Natural killer cell (primary cell): ENCODE data around the gene PRKRA. TPM values are rescaled to one million over a fixed set of nuclear protein-coding genes. Genes with fewer than 3 reads are reported as not detected.

Source experiments
- ATAC-seq, 3 donors: fragments of 150-1000 bp in 2 of 3; fragments of 200-7000 bp in 1 of 3; cut with Tn5 transposase; 1 replicate in 1 of 3; 2 replicates in 2 of 3; pipeline ENCODE4 v1.10.0; 2021; ENCODE audit warnings: mild to moderate bottlenecking in 2 of 3, moderate library complexity in 2 of 3
- DNase-seq, 2 donors: peaks; one replicate each; pipeline versions ENCODE4 v3.0.0 to v3.0.0-alpha.2; 2013 to 2021; ENCODE audit warnings: mixed read lengths in 1 of 2
- H3K27ac ChIP-seq: one replicate; pipeline ENCODE4 v1.5.1; 2013; ENCODE audit warnings: mild to moderate bottlenecking, low read length
- H3K27me3 ChIP-seq: one replicate; pipeline ENCODE4 v1.6.1; 2013; ENCODE audit warnings: low read length; ENCODE audit not compliant: control insufficient read depth, insufficient read depth
- H3K36me3 ChIP-seq: one replicate; pipeline ENCODE4 v1.6.1; 2013; ENCODE audit warnings: low read length; ENCODE audit not compliant: control insufficient read depth, insufficient read depth
- H3K4me1 ChIP-seq: one replicate; pipeline ENCODE4 v1.6.1; 2013; ENCODE audit warnings: low read length; ENCODE audit not compliant: control insufficient read depth, insufficient read depth
- H3K4me3 ChIP-seq: one replicate; pipeline ENCODE4 v1.5.1; 2013; ENCODE audit warnings: low read length
- H3K9me3 ChIP-seq: one replicate; pipeline ENCODE4 v1.6.1; 2013; ENCODE audit warnings: low read length; ENCODE audit not compliant: control insufficient read depth, insufficient read depth
- H3K27ac Mint-ChIP-seq, 2 donors: one replicate each; pipeline ENCODE4 v1.8.0; 2022; ENCODE audit warnings: mild to moderate bottlenecking in 2 of 2, mixed read lengths in 2 of 2, moderate library complexity in 1 of 2
- H3K27me3 Mint-ChIP-seq, 2 donors: one replicate each; pipeline ENCODE4 v1.8.0; 2022; ENCODE audit warnings: low read depth in 2 of 2, mixed read lengths in 2 of 2
- H3K36me3 Mint-ChIP-seq: one replicate; pipeline ENCODE4 v1.8.0; 2022; ENCODE audit warnings: mixed read lengths
- H3K4me1 Mint-ChIP-seq, 2 donors: one replicate each; pipeline ENCODE4 v1.8.0; 2022; ENCODE audit warnings: mixed read lengths in 2 of 2
- H3K4me3 Mint-ChIP-seq: one replicate; pipeline ENCODE4 v1.8.0; 2022; ENCODE audit warnings: mild to moderate bottlenecking, moderate library complexity, mixed read lengths
- H3K9me3 Mint-ChIP-seq, 2 donors: one replicate each; pipeline ENCODE4 v1.8.0; 2022; ENCODE audit warnings: mixed read lengths in 2 of 2
- WGBS: methylation state at CpG from one replicate; pipeline ENCODE4 v1.1.7; 2013; ENCODE audit warnings: missing lambda C conversion rate; ENCODE audit not compliant: insufficient coverage; 5-methylcytosine and 5-hydroxymethylcytosine counted together
- intact Hi-C: fragments of 100-400 bp; cut with micrococcal nuclease; formaldehyde crosslinking; loops from one replicate; pipeline ENCODE4 v1.14.2; 2022
- total RNA-seq, 4 donors: library from RNA; stranded (reverse); fragments of 120-200 nt in 1 of 4; gene quantifications; one replicate each; pipeline versions ENCODE4 v1.2.3 to v1.2.4, GENCODE V29; 2013 to 2022
- TF ChIP-seq, protein P1 (sequence below): fragments of 200-600 bp; IDR thresholded peaks from one replicate; pipeline ENCODE4 v1.8.0; 2022; ENCODE audit warnings: antibody characterized with exemption

The PRKRA gene
- total RNA-seq, 3 donors from 2014 or later (not counting 1 experiment from before 2014, with no cell fraction given) = 42.1 to 48.3 (median 44.0) TPM

DNA sequence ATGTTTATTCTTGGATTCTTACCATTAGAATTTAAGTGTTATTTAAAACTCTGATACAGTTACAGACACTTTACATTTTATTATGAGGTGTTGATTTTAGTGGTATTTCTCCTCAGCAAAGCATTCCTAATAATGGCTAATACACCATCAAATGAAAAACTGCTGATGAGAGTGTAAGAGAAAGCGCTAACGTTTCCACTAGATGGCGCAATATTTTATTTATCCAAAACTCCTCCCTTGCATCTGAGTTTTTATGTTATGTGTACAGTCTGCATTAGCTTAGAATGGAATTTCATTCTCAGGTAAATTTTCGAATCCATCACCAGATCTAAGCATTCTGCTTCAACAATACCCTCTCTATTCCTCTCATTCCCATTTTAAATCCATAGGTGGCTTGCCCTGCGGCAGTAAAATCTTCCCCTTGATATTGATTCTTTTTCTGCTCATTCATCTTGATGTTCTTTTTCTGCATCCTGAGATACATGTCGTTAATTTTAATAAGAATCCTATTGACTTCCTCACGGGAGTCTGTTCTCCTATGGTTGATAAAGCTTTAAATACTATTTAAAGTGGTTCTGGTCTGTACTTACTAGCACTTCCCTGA lies 53.9 kb downstream of the PRKRA start:
- Histone ChIP-seq H3K36me3 (no peaks in the 10 kb centered on the region), H3K4me1 (no peaks in the 10 kb centered on the region), H3K4me3 (no peak overlapping the region), H3K27ac (no peak overlapping the region), H3K9me3 (no peaks in the 10 kb centered on the region), H3K27me3 (no peaks in the 10 kb centered on the region)
- H3K4me3 Mint-ChIP-seq = no peak overlapping the region
- H3K4me1 Mint-ChIP-seq = no peaks in the 10 kb centered on the region
- H3K27ac Mint-ChIP-seq = no peak overlapping the region
- intact Hi-C loops = loop anchor here (1.0 kb wide), 2 partner anchors 17 to 22 kb away; no protein-coding TSS in a partner anchor
- H3K36me3 Mint-ChIP-seq = no peaks in the 10 kb centered on the region
- WGBS = 50% methylated on average over 2 of the region's 7 CpGs
- H3K9me3 Mint-ChIP-seq = no peaks in the 10 kb centered on the region
- peaks cover 14 to 27% of the 10 kb centered on the region in 2 donors for H3K27me3 Mint-ChIP-seq
- DNase-seq (peak in 1 of 2 donors; percentile 72), ATAC-seq (peak in 2 of 3 donors; percentile 61 to 68)
- TF ChIP-seq, protein P1, sequence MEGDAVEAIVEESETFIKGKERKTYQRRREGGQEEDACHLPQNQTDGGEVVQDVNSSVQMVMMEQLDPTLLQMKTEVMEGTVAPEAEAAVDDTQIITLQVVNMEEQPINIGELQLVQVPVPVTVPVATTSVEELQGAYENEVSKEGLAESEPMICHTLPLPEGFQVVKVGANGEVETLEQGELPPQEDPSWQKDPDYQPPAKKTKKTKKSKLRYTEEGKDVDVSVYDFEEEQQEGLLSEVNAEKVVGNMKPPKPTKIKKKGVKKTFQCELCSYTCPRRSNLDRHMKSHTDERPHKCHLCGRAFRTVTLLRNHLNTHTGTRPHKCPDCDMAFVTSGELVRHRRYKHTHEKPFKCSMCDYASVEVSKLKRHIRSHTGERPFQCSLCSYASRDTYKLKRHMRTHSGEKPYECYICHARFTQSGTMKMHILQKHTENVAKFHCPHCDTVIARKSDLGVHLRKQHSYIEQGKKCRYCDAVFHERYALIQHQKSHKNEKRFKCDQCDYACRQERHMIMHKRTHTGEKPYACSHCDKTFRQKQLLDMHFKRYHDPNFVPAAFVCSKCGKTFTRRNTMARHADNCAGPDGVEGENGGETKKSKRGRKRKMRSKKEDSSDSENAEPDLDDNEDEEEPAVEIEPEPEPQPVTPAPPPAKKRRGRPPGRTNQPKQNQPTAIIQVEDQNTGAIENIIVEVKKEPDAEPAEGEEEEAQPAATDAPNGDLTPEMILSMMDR = peak; percentile 79

DNA sequence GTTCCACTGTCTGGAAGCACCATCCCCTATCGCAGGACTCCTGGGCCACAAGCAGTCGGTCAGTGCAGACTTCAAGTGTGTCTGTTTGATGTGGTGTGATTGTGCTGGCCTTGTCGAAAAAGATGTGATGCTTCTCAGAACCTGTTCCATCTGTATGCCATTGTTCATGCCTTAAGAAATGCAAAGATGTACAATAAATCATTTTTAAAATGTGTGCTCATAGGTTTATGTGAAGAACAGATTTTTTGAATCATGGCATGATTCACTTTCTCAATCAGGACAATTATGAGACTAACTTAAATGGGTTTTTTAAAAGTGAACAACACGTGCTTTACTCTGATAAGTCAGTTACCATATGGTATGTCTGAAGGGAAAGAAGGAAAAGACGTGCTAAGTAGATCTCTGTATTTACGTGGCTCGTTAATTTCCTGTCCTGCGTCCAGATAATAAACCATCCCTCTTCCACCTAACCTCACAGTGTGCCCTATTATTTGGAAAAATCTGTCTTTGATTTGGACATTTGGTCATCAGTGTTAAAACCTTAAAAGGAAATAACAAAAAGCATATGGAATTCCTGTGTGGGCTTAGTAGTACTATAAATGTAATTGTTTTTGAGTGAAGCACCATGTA lies 54.9 kb downstream of the PRKRA start:
- DNase-seq = no peak
- Mint-ChIP-seq H3K27me3 (peaks cover 14 to 22% of the 10 kb centered on the region in 2 donors), H3K9me3 (no peaks in the 10 kb centered on the region), H3K27ac (no peak overlapping the region), H3K36me3 (no peaks in the 10 kb centered on the region), H3K4me1 (no peaks in the 10 kb centered on the region), H3K4me3 (no peak overlapping the region)
- intact Hi-C loops = no loop called here
- Histone ChIP-seq H3K4me1 (no peaks in the 10 kb centered on the region), H3K27ac (no peak overlapping the region), H3K9me3 (no peaks in the 10 kb centered on the region), H3K4me3 (no peak overlapping the region), H3K36me3 (no peaks in the 10 kb centered on the region), H3K27me3 (no peaks in the 10 kb centered on the region)
- TF ChIP-seq, protein P1 = no peak
- 72% methylated on average over 4 of the region's 8 CpGs for WGBS
- no peak for ATAC-seq

DNA sequence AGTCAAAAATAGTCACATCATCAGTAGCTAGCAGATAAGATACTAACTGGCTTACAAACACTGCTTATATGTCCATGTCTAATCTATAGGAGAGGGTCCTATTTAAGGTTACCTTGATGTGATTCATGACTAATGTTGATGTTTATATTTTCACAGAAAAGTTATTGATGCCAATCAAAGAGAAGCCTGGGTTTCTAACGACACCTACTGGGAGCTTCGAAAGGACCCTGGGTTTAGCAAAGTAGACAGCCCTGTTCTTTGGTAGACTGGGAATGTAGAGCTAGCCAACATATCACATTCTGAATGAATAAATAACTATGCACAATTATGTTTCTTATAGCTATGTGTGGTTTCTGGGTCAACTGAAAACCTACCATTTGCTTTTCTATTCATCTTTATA lies 55.7 kb downstream of the PRKRA start:
- Histone ChIP-seq H3K9me3 (no peaks in the 10 kb centered on the region), H3K4me3 (no peak overlapping the region), H3K4me1 (no peaks in the 10 kb centered on the region), H3K36me3 (no peaks in the 10 kb centered on the region), H3K27ac (no peak overlapping the region), H3K27me3 (no peaks in the 10 kb centered on the region)
- whole genome bisulfite sequencing = 80% methylated on average over 2 of the region's 2 CpGs
- no peak overlapping the region for H3K4me3 Mint-ChIP-seq
- DNase-seq = no peak
- no peak overlapping the region for H3K27ac Mint-ChIP-seq
- intact Hi-C loops = no loop called here
- no peaks in the 10 kb centered on the region for H3K9me3 Mint-ChIP-seq
- no peaks in the 10 kb centered on the region for H3K36me3 Mint-ChIP-seq
- TF ChIP-seq, protein P1 = no peak
- no peak for ATAC-seq
- H3K4me1 Mint-ChIP-seq = no peaks in the 10 kb centered on the region
- H3K27me3 Mint-ChIP-seq = peaks cover 16 to 26% of the 10 kb centered on the region in 2 donors
